ENCODE data around the gene RBFOX2. TPM values are rescaled to one million over a fixed set of nuclear protein-coding genes. Genes with fewer than 3 reads are reported as not detected.

Gene RBFOX2
- total and polyA plus RNA-seq, 2 of the 8 experiments (the other 6 are each of a cell fraction or from before 2014, with no cell fraction given) = 121 to 122 TPM

- TF ChIP-seq EP300 (IDR thresholded peaks at IDR 0.05; ENCODE audit: borderline replicate concordance in 1 of 2, low read depth in 2 of 2, low read length in 2 of 2) (no peak), KDM1A (IDR thresholded peaks at IDR 0.05; ENCODE audit: borderline replicate concordance, low read length) (no peak)
These were observed 191.4 kb downstream of the RBFOX2 start (continued) for GRCh38 chr22:35837101-35837727.

Measured in H1 (cell line).